Gastroesophageal sphincter (tissue), 4 donors: ENCODE results near the gene ZSCAN5A. TPM values are rescaled to one million over a fixed set of nuclear protein-coding genes. Genes with fewer than 3 reads are reported as not detected.
A peak's percentile ranks its signal among the peaks of the same experiment; 100 is the strongest.
"Not testable (repeated sequence)": the region's sequence is repeated elsewhere in the genome, so short reads cannot be mapped to it uniquely, and the experiment has no call there.

ENCODE experiments used
- ATAC-seq: fragments of 150-250 bp; one replicate; pipeline ENCODE4 v1.9.1; 2016; ENCODE audit warnings: mild to moderate bottlenecking, moderate library complexity
- H3K27ac ChIP-seq, 4 donors: fragments of 200-600 bp; sonication (generic) in 3 of 4; 1 replicate in 3 of 4; 2 replicates in 1 of 4; pipeline ENCODE4 v1.5.1; 2016 to 2019
- H3K27me3 ChIP-seq: fragments of 200-600 bp; sonication (generic); one replicate; pipeline ENCODE4 v1.5.1; 2019
- H3K36me3 ChIP-seq, 2 donors: fragments of 200-600 bp; sonication (generic); one replicate each; pipeline ENCODE4 v1.5.1; 2019; ENCODE audit warnings: control low read depth in 1 of 2
- H3K4me1 ChIP-seq, 3 donors: fragments of 200-600 bp; sonication (generic); 1 replicate in 2 of 3; 2 replicates in 1 of 3; pipeline ENCODE4 v1.5.1; 2016 to 2019; ENCODE audit warnings: control low read depth in 2 of 3
- H3K4me3 ChIP-seq, 2 donors: fragments of 200-600 bp; sonication (generic); one replicate each; pipeline ENCODE4 v1.5.1; 2019; ENCODE audit warnings: mild to moderate bottlenecking in 1 of 2, moderate library complexity in 1 of 2
- H3K9me3 ChIP-seq, 3 donors: fragments of 200-600 bp; sonication (generic); one replicate each; pipeline ENCODE4 v1.5.1; 2017 to 2019; ENCODE audit warnings: control low read depth in 2 of 3
- EP300 ChIP-seq: sonication (generic); formaldehyde crosslinking; IDR thresholded peaks from one replicate; pipeline ENCODE4 v1.6.1; 2017; ENCODE audit warnings: antibody characterized with exemption, mild to moderate bottlenecking
- POLR2A ChIP-seq, 2 donors: fragments of 450-650 bp; IDR thresholded peaks; one replicate each; pipeline ENCODE4 v1.6.1; 2017; ENCODE audit warnings: antibody characterized with exemption in 2 of 2, mild to moderate bottlenecking in 2 of 2, moderate library complexity in 1 of 2
- POLR2AphosphoS5 ChIP-seq: sonication (generic); formaldehyde crosslinking; IDR thresholded peaks from one replicate; pipeline ENCODE4 v1.6.1; 2017; ENCODE audit warnings: antibody characterized with exemption
- WGBS, 2 donors: methylation state at CpG; one replicate each; pipeline ENCODE4 v1.1.5; 2018; ENCODE audit warnings: low coverage in 1 of 2; 5-methylcytosine and 5-hydroxymethylcytosine counted together
- total RNA-seq, 4 donors: library from RNA; depleted of rRNA; stranded (reverse); fragments of >200 nt; gene quantifications; one replicate each; pipeline ENCODE4 v1.1.0, GENCODE V29; 2016
- TF ChIP-seq, protein P1 (sequence below), 4 experiments: fragments of 200-600 bp in 2 of 4; fragments of 450-650 bp in 2 of 4; sonication (generic) in 1 of 4; IDR thresholded peaks; one replicate each; pipeline ENCODE4 v1.5.1; 2017 to 2019; ENCODE audit warnings: antibody characterized with exemption in 4 of 4, mild to moderate bottlenecking in 2 of 4, moderate library complexity in 2 of 4

The ZSCAN5A gene
- total RNA-seq, 4 donors from 2014 or later: 3.0 to 6.3 (median 4.0) TPM

DNA sequence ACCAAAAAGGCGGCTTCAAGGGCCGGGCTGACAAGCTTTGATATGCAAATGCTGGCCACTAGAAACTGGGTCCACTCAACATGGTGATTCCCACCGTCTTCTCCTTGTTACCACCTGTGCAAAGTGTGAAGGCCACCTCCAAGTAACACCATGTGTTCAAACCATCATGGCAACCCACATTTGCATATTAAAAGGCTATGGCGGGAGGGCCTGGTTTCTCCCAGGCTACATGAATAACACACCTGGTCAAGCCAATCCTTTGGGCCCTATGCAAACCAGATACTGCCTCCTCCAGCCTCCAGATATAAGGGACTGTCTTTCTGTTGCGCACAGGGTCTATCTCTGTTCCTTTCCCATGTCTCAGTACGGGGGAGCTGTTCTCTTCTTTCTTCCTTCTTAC is 36.6 kb upstream of the ZSCAN5A start:
- Histone ChIP-seq H3K4me1 (no peaks in the 10 kb centered on the region), H3K27ac (no peak overlapping the region), H3K4me3 (no peak overlapping the region), H3K36me3 (no peaks in the 10 kb centered on the region), H3K9me3 (no peaks in the 10 kb centered on the region), H3K27me3 (no peaks in the 10 kb centered on the region)
- TF ChIP-seq POLR2A (IDR thresholded peaks at IDR 0.05) (no peak), EP300 (no peak), POLR2AphosphoS5 (no peak)
- TF ChIP-seq, protein P1, sequence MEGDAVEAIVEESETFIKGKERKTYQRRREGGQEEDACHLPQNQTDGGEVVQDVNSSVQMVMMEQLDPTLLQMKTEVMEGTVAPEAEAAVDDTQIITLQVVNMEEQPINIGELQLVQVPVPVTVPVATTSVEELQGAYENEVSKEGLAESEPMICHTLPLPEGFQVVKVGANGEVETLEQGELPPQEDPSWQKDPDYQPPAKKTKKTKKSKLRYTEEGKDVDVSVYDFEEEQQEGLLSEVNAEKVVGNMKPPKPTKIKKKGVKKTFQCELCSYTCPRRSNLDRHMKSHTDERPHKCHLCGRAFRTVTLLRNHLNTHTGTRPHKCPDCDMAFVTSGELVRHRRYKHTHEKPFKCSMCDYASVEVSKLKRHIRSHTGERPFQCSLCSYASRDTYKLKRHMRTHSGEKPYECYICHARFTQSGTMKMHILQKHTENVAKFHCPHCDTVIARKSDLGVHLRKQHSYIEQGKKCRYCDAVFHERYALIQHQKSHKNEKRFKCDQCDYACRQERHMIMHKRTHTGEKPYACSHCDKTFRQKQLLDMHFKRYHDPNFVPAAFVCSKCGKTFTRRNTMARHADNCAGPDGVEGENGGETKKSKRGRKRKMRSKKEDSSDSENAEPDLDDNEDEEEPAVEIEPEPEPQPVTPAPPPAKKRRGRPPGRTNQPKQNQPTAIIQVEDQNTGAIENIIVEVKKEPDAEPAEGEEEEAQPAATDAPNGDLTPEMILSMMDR (IDR thresholded peaks at IDR 0.05): no peak
- 62 to 74% methylated on average over 2 to 6 of the region's 6 CpGs for WGBS, 2 donors
- no peak for ATAC-seq

DNA sequence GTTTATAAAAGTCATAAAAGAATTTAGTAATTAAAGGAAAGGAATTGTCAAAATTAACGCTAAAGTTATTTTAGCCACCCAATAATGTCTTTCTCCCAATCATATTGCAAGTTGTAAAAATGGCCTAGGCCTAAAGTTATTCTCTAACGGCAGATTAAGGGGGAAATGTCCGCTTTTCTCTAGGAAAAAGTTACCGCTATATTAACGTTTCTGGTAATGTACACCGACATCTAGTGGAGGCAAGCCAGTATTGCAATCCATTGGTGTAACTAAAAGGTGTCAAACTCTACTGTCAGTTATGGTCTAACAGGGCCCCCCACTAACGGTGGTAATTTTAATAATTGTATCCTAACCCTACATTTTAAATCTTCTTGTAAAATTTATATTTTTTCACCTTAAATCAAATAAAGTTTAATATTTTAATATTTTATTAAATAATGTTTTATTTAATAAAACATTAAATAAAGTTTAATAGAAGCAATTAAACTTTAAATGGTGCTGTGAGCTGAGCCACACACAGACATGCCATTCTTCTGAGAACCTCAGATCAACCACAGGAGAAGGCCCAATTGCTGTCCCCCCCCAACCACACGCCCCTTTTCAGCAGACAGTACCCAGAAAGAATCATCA is 35.9 kb upstream of the ZSCAN5A start:
- TF ChIP-seq, protein P1 (IDR thresholded peaks at IDR 0.05): peak; percentile 83 to 90 (median 86)
- TF ChIP-seq EP300: no peak
- Histone ChIP-seq H3K27ac (no peak overlapping the region), H3K9me3 (no peaks in the 10 kb centered on the region), H3K4me1 (no peaks in the 10 kb centered on the region), H3K36me3 (no peaks in the 10 kb centered on the region), H3K4me3 (no peak overlapping the region), H3K27me3 (no peaks in the 10 kb centered on the region)
- 15 to 17% methylated on average over 8 of the region's 8 CpGs for WGBS, 2 donors
- no peak for ATAC-seq

DNA sequence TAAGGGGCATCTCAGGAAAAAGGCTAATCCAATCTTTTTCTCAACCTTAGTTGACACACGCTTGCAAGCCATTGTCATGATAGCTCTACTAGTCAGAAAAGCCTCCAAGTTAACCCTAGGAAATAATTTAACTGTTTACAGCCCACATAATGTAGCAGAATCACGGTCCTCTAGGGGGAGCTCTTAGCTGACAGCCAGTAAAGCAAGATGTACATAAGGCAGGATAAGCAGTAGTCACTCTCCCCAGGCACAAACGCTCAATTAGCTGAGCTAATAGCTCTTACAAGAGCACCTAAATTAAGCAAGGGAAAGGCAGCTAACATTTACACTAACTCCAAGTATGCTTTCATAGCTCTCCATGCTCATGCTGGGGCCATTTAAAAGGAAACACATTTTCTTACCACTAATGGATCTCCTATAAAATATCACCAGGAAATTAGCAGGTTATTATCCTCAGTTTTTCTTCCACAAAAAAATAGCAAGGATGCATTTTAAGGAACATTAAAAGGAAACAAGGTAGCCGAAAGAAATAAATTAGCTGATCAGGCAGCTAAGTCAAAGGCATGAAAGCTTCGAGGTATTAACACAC is 33.7 kb upstream of the ZSCAN5A start:
- no peak for ATAC-seq

DNA sequence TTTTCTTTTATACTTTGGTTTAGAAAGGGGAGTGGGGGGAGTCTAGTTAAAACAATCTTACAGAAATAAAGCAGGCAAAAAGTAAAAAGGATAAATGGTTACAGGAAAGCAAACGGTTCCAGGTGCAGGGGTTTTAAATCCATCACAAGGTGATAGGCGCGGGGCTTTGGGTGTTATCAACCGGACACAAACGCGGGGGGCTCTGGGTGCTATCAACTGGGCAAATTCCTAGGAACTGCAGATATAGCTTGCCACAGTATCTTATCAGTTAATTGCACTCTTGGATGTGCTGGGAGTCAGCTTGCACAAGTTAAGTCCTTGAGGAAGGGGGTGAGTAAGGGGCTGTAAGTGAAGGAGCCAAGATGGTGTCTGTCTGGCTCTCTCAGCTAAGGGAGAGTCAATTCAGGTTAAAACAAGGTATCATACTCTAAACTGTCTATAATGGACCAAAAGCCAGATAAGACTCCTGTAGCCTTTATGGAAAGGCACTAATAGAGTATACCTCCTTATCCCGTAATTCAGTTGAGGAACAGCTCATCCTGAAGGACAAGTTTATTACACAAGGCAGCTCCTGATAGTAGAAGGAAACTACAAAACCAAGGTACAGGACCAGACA is 32.6 kb upstream of the ZSCAN5A start:
- TF ChIP-seq EP300 (no peak), POLR2AphosphoS5 (no peak), POLR2A (IDR thresholded peaks at IDR 0.05) (no peak)
- TF ChIP-seq, protein P1 (IDR thresholded peaks at IDR 0.05): no peak
- no peaks in the 10 kb centered on the region for H3K4me1 ChIP-seq
- H3K36me3 ChIP-seq: no peaks in the 10 kb centered on the region
- H3K27me3 ChIP-seq: no peaks in the 10 kb centered on the region
- H3K4me3 ChIP-seq: no peak overlapping the region
- 43 to 70% methylated on average over 7 of the region's 7 CpGs for WGBS, 2 donors
- H3K27ac ChIP-seq: no peak overlapping the region
- H3K9me3 ChIP-seq: no peaks in the 10 kb centered on the region
- ATAC-seq: no peak

More for the DNA sequence above, 33.7 kb upstream of the ZSCAN5A start:
- 63 to 69% methylated on average over 2 to 5 of the region's 5 CpGs for WGBS, 2 donors
- TF ChIP-seq, protein P1 (IDR thresholded peaks at IDR 0.05): peak in 1 of 4 experiments; percentile 12
- no peak for TF ChIP-seq POLR2A (IDR thresholded peaks at IDR 0.05)
- no peaks in the 10 kb centered on the region for H3K36me3 ChIP-seq
- no peaks in the 10 kb centered on the region for H3K4me1 ChIP-seq
- no peak overlapping the region for H3K4me3 ChIP-seq
- H3K9me3 ChIP-seq: no peaks in the 10 kb centered on the region
- no peak overlapping the region for H3K27ac ChIP-seq
- no peaks in the 10 kb centered on the region for H3K27me3 ChIP-seq

DNA sequence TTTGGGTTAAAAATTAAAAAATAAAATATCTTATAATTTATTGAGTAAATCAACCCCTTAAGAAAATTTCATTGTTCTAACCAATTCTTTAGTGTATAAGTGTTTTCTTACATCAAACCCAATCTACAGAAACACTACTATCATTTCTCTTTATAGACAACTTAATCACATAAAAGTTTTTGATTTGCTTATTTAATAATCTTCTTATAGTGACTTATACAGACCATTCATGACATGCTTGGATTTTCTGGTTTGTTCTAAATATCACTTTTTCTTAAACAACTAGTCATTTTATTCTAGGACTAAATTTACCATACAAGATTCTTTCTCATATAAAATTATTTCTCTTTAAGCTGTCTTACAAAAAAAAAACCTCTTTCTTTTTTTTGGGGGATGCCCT is 27.3 kb upstream of the ZSCAN5A start:
- no peak overlapping the region for H3K27ac ChIP-seq
- H3K4me1 ChIP-seq: no peaks in the 10 kb centered on the region
- H3K27me3 ChIP-seq: no peaks in the 10 kb centered on the region
- H3K4me3 ChIP-seq: no peak overlapping the region
- no peak for ATAC-seq
- no peaks in the 10 kb centered on the region for H3K9me3 ChIP-seq
- TF ChIP-seq EP300: no peak
- H3K36me3 ChIP-seq: no peaks in the 10 kb centered on the region

DNA sequence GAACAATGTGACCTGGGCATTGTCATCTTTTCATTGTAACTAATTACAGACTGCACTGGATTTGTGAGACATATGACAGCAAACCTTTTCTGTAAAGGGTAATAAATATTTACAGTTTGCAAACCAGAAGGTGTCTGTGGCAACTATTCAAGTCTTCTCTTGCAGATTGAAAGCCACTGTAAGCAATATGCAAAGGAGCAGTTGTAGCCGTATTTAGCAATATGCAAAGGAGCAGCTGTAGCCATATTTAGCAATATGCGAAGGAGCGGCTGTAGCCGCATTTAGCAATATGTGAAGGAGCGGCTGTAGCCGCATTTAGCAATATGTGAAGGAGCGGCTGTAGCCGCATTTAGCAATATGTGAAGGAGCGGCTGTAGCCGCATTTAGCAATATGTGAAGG is 24.4 kb upstream of the ZSCAN5A start:
- H3K27ac ChIP-seq, ATAC-seq, H3K27me3 ChIP-seq, H3K9me3 ChIP-seq, H3K36me3 ChIP-seq, H3K4me1 ChIP-seq, H3K4me3 ChIP-seq: not testable (repeated sequence)
- WGBS, 2 donors: 100% methylated on average over 4 of the region's 10 CpGs; no CpG with 5 or more reads in 1 of the 2 donors

DNA sequence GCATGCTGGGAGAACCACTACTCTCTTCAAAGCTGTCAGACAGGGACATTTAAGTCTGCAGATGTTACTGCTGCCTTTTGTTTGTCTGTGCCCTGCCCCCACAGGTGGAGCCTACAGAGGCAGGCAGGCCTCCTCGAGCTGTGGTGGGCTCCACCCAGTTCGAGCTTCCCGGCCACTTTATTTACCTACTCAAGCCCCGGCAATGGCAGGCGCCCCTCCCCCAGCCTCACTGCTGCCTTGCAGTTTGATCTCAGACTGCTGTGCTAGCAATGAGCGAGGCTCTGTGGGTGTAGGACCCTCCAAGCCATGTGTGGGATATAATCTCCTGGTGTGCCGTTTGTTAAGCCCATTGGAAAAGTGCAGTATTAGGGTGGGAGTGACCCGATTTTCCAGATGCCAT is 22.4 kb upstream of the ZSCAN5A start:
- H3K4me3 ChIP-seq, H3K27ac ChIP-seq, H3K4me1 ChIP-seq, H3K36me3 ChIP-seq, H3K27me3 ChIP-seq, ATAC-seq: not testable (repeated sequence)
- peaks cover 0 to 15% (median 0%) of the 10 kb centered on the region in 3 donors for H3K9me3 ChIP-seq
- WGBS, 2 donors: 100% methylated on average over 1 of the region's 8 CpGs; no CpG with 5 or more reads in 1 of the 2 donors

DNA sequence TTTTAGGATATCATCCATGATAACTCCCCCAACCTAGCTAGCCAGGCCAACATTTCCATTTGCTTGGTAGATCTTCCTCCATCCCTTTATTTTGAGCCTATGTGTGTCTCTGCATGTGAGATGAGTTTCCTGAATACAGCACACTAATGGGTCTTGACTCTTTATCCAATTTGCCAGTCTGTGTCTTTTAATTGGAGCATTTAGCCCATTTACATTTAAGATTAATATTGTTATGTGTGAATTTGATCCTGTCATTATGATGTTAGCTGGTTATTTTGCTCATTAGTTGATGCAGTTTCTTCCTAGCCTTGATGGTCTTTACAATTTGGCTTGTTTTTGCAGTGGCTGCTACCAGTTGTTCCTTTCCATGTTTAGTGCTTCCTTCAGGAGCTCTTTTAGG is 20.7 kb upstream of the ZSCAN5A start:
- ATAC-seq, H3K27ac ChIP-seq: not testable (repeated sequence)

More for the DNA sequence above, 20.7 kb upstream of the ZSCAN5A start:
- H3K4me1 ChIP-seq, H3K36me3 ChIP-seq, H3K27me3 ChIP-seq, H3K4me3 ChIP-seq: not testable (repeated sequence)
- H3K9me3 ChIP-seq: peaks cover 0 to 20% (median 0%) of the 10 kb centered on the region in 3 donors
